ENCODE measurements around the gene TMEM165. TPM values are rescaled to one million over a fixed set of nuclear protein-coding genes. Genes with fewer than 3 reads are reported as not detected.

TMEM165 gene
- total and polyA plus RNA-seq, 12 donors = 52.4 to 290 (median 147) TPM

- peaks cover 0 to 17% of the 10 kb centered on the region in 2 donors for H3K36me3 ChIP-seq (replicated peaks in 1 of 2)
- intact Hi-C loops (cut with DNase I) = no loop called here
- no peak for TF ChIP-seq CTCF (IDR thresholded peaks at IDR 0.05)
- TF ChIP-seq POLR2A (IDR thresholded peaks at IDR 0.05) = no peak
Measured at GRCh38 chr4:55442541-55442940, 46.8 kb downstream of the TMEM165 start.

GRCh38 chr4:55444827-55445226 lies 49.1 kb downstream of the TMEM165 start:
- H3K4me1 ChIP-seq (replicated peaks in 1 of 2) = peaks cover 0 to 6% of the 10 kb centered on the region in 2 donors
- no peaks in the 10 kb centered on the region for H3K27me3 ChIP-seq
- TF ChIP-seq POLR2A (IDR thresholded peaks at IDR 0.05) (no peak), CTCF (IDR thresholded peaks at IDR 0.05) (peak in 4 of 6 experiments; percentile 11 to 34 (median 28))
- intact Hi-C loops (cut with DNase I) = loop anchor here in 1 of 2 donors (5.0 kb wide), 1 partner anchor 102 kb away; the partner anchor contains the start of gene CLOCK
- no peaks in the 10 kb centered on the region for H3K9me3 ChIP-seq (replicated peaks in 1 of 3)
- peaks cover 0 to 22% of the 10 kb centered on the region in 2 donors for H3K36me3 ChIP-seq (replicated peaks in 1 of 2)
- H3K4me3 ChIP-seq = no peak overlapping the region
- no peak overlapping the region for H3K27ac ChIP-seq
- peak in 4 of 7 donors; percentile 35 to 47 (median 40) for DNase-seq
- WGBS, 4 donors = 33 to 50% (median 45%) methylated on average over 1 to 2 of the region's 2 CpGs; no CpG with 5 or more reads in 1 of the 4 donors

More at GRCh38 chr4:55442541-55442940, 46.8 kb downstream of the TMEM165 start:
- DNase-seq = no peak
- H3K9me3 ChIP-seq (replicated peaks in 1 of 3) = no peaks in the 10 kb centered on the region
- H3K27ac ChIP-seq = no peak overlapping the region
- peaks cover 0 to 12% of the 10 kb centered on the region in 2 donors for H3K4me1 ChIP-seq (replicated peaks in 1 of 2)
- no peak overlapping the region for H3K4me3 ChIP-seq
- 51 to 71% (median 68%) methylated on average over 1 of the region's 1 CpG for WGBS, 4 donors
- H3K27me3 ChIP-seq = no peaks in the 10 kb centered on the region

GRCh38 chr4:55445921-55446577 lies 50.3 kb downstream of the TMEM165 start:
- no peak for TF ChIP-seq CTCF (IDR thresholded peaks at IDR 0.05)
- no peak for TF ChIP-seq POLR2A (IDR thresholded peaks at IDR 0.05)
- Histone ChIP-seq H3K4me3 (no peak overlapping the region), H3K9me3 (replicated peaks in 1 of 3) (no peaks in the 10 kb centered on the region), H3K4me1 (replicated peaks in 1 of 2) (peaks cover 0 to 6% of the 10 kb centered on the region in 2 donors), H3K27ac (no peak overlapping the region), H3K27me3 (no peaks in the 10 kb centered on the region), H3K36me3 (replicated peaks in 1 of 2) (peaks cover 0 to 28% of the 10 kb centered on the region in 2 donors)
- DNase-seq = no peak
- WGBS, 4 donors = 93 to 100% (median 95%) methylated on average over 2 of the region's 2 CpGs
- intact Hi-C loops (cut with DNase I) = loop anchor here in 1 of 2 donors (5.0 kb wide), 1 partner anchor 101 kb away; the partner anchor contains the start of gene CLOCK

- no peaks in the 10 kb centered on the region for H3K27me3 ChIP-seq
- H3K27ac ChIP-seq = no peak overlapping the region
- H3K4me3 ChIP-seq = no peak overlapping the region
- WGBS, 4 donors = 94 to 98% (median 97%) methylated on average over 1 of the region's 1 CpG
- no peak for TF ChIP-seq CTCF (IDR thresholded peaks at IDR 0.05)
- TF ChIP-seq POLR2A (IDR thresholded peaks at IDR 0.05) = no peak
- no peak for DNase-seq
- H3K36me3 ChIP-seq (replicated peaks in 1 of 2) = peaks cover 0 to 24% of the 10 kb centered on the region in 2 donors
- H3K4me1 ChIP-seq (replicated peaks in 1 of 2) = peaks cover 0 to 6% of the 10 kb centered on the region in 2 donors
- intact Hi-C loops (cut with DNase I) = loop anchor here in 1 of 2 donors (5.0 kb wide), 1 partner anchor 101 kb away; the partner anchor contains the start of gene CLOCK
- H3K9me3 ChIP-seq (replicated peaks in 1 of 3) = no peaks in the 10 kb centered on the region
Measured at GRCh38 chr4:55446578-55446922, 50.8 kb downstream of the TMEM165 start.

Data from adrenal gland (tissue), 12 donors.